PFSK-1 (cell line): ENCODE results near the gene AUTS2.

ENCODE experiments used
- FOXP2 ChIP-seq: optimal IDR thresholded peaks from 2 replicates; pipeline ENCODE3; 2011; ENCODE audit warnings: borderline replicate concordance, control low read depth, inconsistent platforms; ENCODE audit not compliant: insufficient read depth; ENCODE audit errors: extremely low read length, extremely low read depth
- POLR2AphosphoS5 ChIP-seq: IDR thresholded peaks from 2 replicates; pipeline ENCODE4 v1.6.1; 2012; ENCODE audit warnings: low read depth, mild to moderate bottlenecking, control low read depth, low read length, moderate library complexity
- SIN3A ChIP-seq: IDR thresholded peaks from 2 replicates; pipeline ENCODE4 v1.6.1; 2012; ENCODE audit warnings: mild to moderate bottlenecking, low read length, moderate library complexity, borderline replicate concordance; ENCODE audit not compliant: insufficient read depth
- TAF1 ChIP-seq: IDR thresholded peaks from 2 replicates; pipeline ENCODE4 v1.6.1; 2012; ENCODE audit warnings: low read length, control low read depth, borderline replicate concordance; ENCODE audit not compliant: insufficient read depth
- TF ChIP-seq, protein P1 (sequence below), 2 experiments: IDR thresholded peaks; 2 replicates each; pipeline versions ENCODE4 v1.6.1 to v1.8.0; 2011 to 2012; ENCODE audit warnings: low read depth in 2 of 2, low read length in 2 of 2, control low read depth in 1 of 2, inconsistent platforms in 1 of 2, mild to moderate bottlenecking in 1 of 2, moderate library complexity in 1 of 2; ENCODE audit not compliant: insufficient read depth in 1 of 2

The AUTS2 gene

GRCh38 chr7:70104243-70104642, 506.0 kb downstream of the AUTS2 start:
- TF ChIP-seq, protein P1, sequence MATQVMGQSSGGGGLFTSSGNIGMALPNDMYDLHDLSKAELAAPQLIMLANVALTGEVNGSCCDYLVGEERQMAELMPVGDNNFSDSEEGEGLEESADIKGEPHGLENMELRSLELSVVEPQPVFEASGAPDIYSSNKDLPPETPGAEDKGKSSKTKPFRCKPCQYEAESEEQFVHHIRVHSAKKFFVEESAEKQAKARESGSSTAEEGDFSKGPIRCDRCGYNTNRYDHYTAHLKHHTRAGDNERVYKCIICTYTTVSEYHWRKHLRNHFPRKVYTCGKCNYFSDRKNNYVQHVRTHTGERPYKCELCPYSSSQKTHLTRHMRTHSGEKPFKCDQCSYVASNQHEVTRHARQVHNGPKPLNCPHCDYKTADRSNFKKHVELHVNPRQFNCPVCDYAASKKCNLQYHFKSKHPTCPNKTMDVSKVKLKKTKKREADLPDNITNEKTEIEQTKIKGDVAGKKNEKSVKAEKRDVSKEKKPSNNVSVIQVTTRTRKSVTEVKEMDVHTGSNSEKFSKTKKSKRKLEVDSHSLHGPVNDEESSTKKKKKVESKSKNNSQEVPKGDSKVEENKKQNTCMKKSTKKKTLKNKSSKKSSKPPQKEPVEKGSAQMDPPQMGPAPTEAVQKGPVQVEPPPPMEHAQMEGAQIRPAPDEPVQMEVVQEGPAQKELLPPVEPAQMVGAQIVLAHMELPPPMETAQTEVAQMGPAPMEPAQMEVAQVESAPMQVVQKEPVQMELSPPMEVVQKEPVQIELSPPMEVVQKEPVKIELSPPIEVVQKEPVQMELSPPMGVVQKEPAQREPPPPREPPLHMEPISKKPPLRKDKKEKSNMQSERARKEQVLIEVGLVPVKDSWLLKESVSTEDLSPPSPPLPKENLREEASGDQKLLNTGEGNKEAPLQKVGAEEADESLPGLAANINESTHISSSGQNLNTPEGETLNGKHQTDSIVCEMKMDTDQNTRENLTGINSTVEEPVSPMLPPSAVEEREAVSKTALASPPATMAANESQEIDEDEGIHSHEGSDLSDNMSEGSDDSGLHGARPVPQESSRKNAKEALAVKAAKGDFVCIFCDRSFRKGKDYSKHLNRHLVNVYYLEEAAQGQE (IDR thresholded peaks at IDR 0.05; ENCODE audit: insufficient read depth in 1 of 2, low read depth in 2 of 2, low read length in 2 of 2), result no peak
- TF ChIP-seq TAF1 (no peak), FOXP2 (no peak), SIN3A (no peak), POLR2AphosphoS5 (no peak)

DNA sequence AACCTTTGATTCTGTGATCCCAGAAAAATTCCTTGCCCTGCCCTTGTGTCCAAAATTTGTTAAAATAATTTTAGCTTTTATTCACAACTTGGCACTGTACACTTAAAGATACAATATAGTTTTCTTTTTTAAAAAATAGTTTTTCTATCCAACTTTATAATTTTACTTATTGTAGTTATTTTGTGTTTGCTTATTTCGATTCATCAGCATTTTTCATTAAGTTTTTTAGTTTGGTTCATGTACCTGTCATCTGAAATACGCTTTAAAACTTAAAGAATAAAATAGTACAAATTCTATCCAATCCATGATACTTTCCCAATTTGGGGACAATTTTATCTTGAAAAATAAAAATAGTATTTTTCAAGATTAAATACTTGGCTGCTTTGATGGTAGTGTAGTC, 514.8 kb downstream of the AUTS2 start:
- TF ChIP-seq SIN3A (no peak), TAF1 (no peak), POLR2AphosphoS5 (no peak), FOXP2 (no peak)
- TF ChIP-seq, protein P1 (IDR thresholded peaks at IDR 0.05; ENCODE audit: insufficient read depth in 1 of 2, low read depth in 2 of 2, low read length in 2 of 2), result no peak

DNA sequence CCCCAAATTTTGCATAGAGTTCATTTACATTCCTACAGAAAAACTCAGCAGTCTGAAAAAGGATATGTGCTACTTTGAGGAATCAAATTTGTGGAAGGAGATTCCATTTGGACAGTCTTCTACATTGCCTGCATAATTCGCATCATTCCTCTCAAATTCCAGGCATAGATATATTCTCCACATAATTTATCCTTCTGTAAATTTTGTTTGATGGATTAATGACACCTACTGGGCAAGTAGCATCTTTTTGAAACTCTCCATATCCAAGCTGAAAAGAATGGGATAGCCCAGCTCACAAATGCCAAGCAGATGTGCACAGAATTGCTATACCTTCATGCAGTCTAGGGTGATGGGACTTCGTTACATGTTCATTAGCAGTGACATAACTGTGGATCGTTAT, 515.3 kb downstream of the AUTS2 start:
- no peak for TF ChIP-seq FOXP2
- TF ChIP-seq SIN3A, result no peak
- TF ChIP-seq, protein P1 (IDR thresholded peaks at IDR 0.05; ENCODE audit: insufficient read depth in 1 of 2, low read depth in 2 of 2, low read length in 2 of 2), result no peak
- TF ChIP-seq TAF1, result no peak

DNA sequence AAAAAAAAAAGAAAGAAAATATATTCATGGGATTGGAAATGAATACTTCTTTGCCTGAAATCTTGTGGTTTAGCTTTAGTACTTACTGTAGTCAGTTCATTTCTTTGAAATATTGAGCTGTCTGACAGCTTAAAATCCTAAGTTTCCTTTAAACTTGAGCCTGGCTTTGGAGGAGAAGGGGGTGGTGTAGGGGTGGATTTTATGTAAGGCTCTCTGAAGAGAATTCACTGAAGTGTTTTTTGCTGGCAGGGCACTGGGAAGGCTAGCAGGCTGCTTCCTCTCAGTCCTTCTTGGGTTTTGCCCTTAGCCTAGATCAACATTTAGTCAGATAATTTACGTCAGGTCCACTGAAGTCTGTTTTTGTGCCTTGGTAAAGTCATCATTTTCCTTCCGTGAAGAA, 516.5 kb downstream of the AUTS2 start:
- TF ChIP-seq, protein P1 (IDR thresholded peaks at IDR 0.05; ENCODE audit: insufficient read depth in 1 of 2, low read depth in 2 of 2, low read length in 2 of 2), result no peak
- no peak for TF ChIP-seq TAF1
- TF ChIP-seq SIN3A, result no peak
- no peak for TF ChIP-seq POLR2AphosphoS5

- TF ChIP-seq FOXP2 (no peak), TAF1 (no peak), SIN3A (no peak), POLR2AphosphoS5 (no peak)
- TF ChIP-seq, protein P1 (IDR thresholded peaks at IDR 0.05; ENCODE audit: insufficient read depth in 1 of 2, low read depth in 2 of 2, low read length in 2 of 2), result no peak
Measured at GRCh38 chr7:70116244-70116643, 518.0 kb downstream of the AUTS2 start.
